Parathyroid adenoma (tissue), 2 donors: ENCODE measurements around the gene TCF23.
"Not testable (repeated sequence)": the region's sequence is repeated elsewhere in the genome, so short reads cannot be mapped to it uniquely, and the experiment has no call there.

Experiments
- H2AFZ ChIP-seq: fragments of 300-600 bp; sonication (generic); one replicate; pipeline ENCODE4 v1.7.0; 2017; ENCODE audit warnings: antibody characterized with exemption, mild to moderate bottlenecking
- H3K27ac ChIP-seq: fragments of 300-600 bp; sonication (generic); one replicate; pipeline ENCODE4 v1.7.0; 2017
- H3K27me3 ChIP-seq: fragments of 300-600 bp; sonication (generic); one replicate; pipeline ENCODE4 v1.7.0; 2017; ENCODE audit warnings: low read length; ENCODE audit not compliant: control insufficient read depth, insufficient read depth
- H3K36me3 ChIP-seq: fragments of 300-600 bp; sonication (generic); one replicate; pipeline ENCODE4 v1.7.0; 2017; ENCODE audit warnings: low read length; ENCODE audit not compliant: control insufficient read depth, insufficient read depth
- H3K4me1 ChIP-seq: fragments of 300-600 bp; sonication (generic); one replicate; pipeline ENCODE4 v1.7.0; 2017; ENCODE audit warnings: control low read depth
- H3K4me2 ChIP-seq: fragments of 300-600 bp; sonication (generic); one replicate; pipeline ENCODE4 v1.7.0; 2017; ENCODE audit warnings: low read length
- H3K4me3 ChIP-seq: fragments of 300-600 bp; sonication (generic); one replicate; pipeline ENCODE4 v1.7.0; 2017; ENCODE audit warnings: low read depth, low read length
- H3K79me2 ChIP-seq: fragments of 300-600 bp; sonication (generic); one replicate; pipeline ENCODE4 v1.7.0; 2017; ENCODE audit warnings: control low read depth
- H3K9ac ChIP-seq: fragments of 300-600 bp; sonication (generic); one replicate; pipeline ENCODE4 v1.7.0; 2017; ENCODE audit warnings: mild to moderate bottlenecking
- H3K9me3 ChIP-seq: fragments of 300-600 bp; sonication (generic); one replicate; pipeline ENCODE4 v1.7.0; 2017; ENCODE audit warnings: low read length; ENCODE audit not compliant: control insufficient read depth
- TF ChIP-seq, protein P1 (sequence below): fragments of 300-600 bp; sonication (generic); IDR thresholded peaks from one replicate; pipeline ENCODE4 v1.7.0; 2017; ENCODE audit warnings: antibody characterized with exemption, mild to moderate bottlenecking
- donor health status: primary hyperparathyroidism.

Gene TCF23

DNA sequence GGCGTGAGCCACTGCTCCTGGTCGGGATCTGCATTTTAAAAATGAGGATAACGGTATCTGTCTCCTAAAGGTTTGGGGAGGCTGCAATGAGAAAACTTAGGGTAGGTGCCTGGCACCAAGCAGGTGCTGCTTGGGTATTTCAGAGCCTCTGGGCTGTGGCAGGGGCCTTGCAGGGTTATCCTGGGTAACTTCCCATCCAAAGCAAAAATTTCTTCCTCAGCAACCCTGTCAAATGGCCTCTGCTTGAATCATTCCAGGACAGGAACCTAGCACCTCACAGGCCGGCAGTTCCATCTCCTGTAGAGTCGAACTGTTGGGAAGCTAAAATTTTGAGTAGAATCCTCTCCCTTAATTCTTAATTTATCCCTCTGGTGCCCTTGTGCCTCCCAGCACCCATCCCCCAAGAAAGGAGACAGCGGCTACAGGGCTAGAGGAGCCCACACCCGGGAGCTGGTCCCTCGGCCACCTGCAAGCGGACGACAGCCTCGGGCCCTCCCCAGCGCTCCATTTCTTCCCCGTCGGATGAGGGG is 30.7 kb upstream of the TCF23 start:
- TF ChIP-seq, protein P1, sequence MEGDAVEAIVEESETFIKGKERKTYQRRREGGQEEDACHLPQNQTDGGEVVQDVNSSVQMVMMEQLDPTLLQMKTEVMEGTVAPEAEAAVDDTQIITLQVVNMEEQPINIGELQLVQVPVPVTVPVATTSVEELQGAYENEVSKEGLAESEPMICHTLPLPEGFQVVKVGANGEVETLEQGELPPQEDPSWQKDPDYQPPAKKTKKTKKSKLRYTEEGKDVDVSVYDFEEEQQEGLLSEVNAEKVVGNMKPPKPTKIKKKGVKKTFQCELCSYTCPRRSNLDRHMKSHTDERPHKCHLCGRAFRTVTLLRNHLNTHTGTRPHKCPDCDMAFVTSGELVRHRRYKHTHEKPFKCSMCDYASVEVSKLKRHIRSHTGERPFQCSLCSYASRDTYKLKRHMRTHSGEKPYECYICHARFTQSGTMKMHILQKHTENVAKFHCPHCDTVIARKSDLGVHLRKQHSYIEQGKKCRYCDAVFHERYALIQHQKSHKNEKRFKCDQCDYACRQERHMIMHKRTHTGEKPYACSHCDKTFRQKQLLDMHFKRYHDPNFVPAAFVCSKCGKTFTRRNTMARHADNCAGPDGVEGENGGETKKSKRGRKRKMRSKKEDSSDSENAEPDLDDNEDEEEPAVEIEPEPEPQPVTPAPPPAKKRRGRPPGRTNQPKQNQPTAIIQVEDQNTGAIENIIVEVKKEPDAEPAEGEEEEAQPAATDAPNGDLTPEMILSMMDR: no peak
- no peaks in the 10 kb centered on the region for H3K36me3 ChIP-seq
- H3K79me2 ChIP-seq: no peaks in the 10 kb centered on the region
- H3K9ac ChIP-seq: no peak overlapping the region
- no peaks in the 10 kb centered on the region for H3K4me1 ChIP-seq
- no peak overlapping the region for H3K27ac ChIP-seq
- H3K4me2 ChIP-seq: no peak overlapping the region
- no peaks in the 10 kb centered on the region for H3K9me3 ChIP-seq
- peak overlapping the region; percentile 46 for H2AFZ ChIP-seq
- H3K4me3 ChIP-seq: no peak overlapping the region
- peaks cover 3% of the 10 kb centered on the region for H3K27me3 ChIP-seq

DNA sequence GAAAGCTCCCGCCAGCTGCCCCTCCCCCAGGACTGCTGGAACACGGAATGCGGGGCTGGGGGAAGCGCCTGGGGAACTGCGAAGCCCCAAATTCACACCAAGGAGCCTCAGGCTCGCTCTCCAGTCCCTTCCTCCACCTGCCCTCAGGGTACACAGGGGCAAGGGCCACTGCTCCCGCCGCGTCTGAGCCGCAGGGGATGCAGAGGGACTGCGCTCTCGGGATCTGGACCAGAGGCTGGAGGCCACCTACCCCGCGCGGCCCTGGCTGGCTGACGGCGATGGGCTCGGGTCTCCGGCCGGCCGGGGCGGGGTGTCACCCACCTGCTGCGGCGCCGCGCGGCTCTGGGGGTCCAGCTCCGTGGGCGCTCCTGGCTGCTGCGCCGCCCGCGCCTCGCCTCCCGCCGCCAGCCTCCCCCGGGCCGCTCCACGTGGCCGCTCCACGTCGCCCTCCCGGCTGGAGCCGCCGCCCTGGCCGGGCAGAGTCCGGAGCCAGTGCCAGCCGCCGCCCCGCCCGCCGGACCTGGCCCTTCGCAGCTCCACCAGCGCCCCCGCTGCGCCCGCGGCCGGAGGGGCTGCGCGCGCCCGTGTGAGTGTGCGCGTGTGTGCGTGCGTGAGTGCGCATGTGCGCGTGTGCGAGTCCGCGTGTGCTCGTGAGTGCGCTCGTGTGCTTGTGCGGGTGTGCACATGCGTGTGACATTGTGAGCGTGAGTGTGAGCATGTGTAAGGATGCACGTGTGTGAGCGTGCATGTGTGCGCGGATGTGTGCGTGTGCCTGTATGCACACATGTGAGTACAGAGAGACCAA is 30.1 kb upstream of the TCF23 start, which contains the start of gene CGREF1:
CGREF1 (minus strand) TSS at position 604 of the 805 bp plus-strand sequence. CDS start 14,762 bp downstream, outside the sequence.
- Histone ChIP-seq H3K9ac (no peak within 1 kb of the TSS), H3K36me3 (no peaks in the 10 kb centered on the region), H3K79me2 (no peaks in the 10 kb centered on the region), H3K4me2 (peak within 1 kb of the TSS; percentile 32), H2AFZ (peak within 1 kb of the TSS; percentile 46), H3K27me3 (peaks cover 3% of the 10 kb centered on the region), H3K4me3 (no peak within 1 kb of the TSS), H3K4me1 (no peaks in the 10 kb centered on the region), H3K9me3 (no peaks in the 10 kb centered on the region), H3K27ac (no peak within 1 kb of the TSS)
- TF ChIP-seq, protein P1: no peak

DNA sequence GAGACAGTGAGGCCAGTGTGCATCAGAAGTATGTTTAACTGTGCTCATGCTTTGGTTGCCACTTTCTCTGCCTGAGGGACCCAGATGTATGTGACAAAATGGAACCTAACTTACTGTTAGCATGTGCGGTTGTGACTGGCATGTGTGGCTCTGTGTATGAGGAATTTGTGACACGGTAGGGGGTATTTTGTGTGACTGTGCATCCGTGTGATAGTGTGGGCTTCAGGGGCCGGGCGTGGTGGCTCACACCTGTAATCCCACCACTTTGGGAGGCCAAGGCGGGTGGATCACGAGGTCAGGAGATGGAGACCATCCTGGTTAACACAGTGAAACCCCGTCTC is 29.5 kb upstream of the TCF23 start:
- peak overlapping the region; percentile 42 for H2AFZ ChIP-seq
- H3K4me2 ChIP-seq, H3K4me1 ChIP-seq, H3K36me3 ChIP-seq, H3K4me3 ChIP-seq, H3K79me2 ChIP-seq, H3K27me3 ChIP-seq, H3K9me3 ChIP-seq, H3K27ac ChIP-seq, H3K9ac ChIP-seq: not testable (repeated sequence)

DNA sequence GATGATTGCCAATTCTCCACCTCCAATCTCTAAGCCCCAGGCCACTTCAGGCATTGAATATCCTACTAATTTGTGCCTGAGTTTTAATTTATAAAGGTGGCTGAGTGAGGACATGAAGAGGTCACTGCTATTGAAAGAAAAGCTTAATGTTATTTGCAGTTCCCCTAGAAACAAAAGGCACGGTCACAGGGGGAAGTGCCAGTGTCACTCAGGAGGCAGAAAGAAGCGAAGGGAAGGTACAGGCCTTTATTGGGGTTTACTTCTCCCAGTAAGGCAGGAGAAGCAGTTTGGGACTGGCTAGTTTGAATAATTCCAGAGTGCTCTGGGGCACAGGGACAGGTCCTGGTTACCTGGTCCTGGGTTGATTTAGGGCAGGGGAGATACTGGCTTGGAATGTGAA is 26.9 kb upstream of the TCF23 start:
- TF ChIP-seq, protein P1: no peak
- Histone ChIP-seq H3K27me3 (peaks cover 3% of the 10 kb centered on the region), H2AFZ (no peak overlapping the region), H3K4me1 (no peaks in the 10 kb centered on the region), H3K27ac (no peak overlapping the region), H3K9me3 (no peaks in the 10 kb centered on the region), H3K4me3 (no peak overlapping the region), H3K9ac (no peak overlapping the region), H3K79me2 (no peaks in the 10 kb centered on the region), H3K36me3 (no peaks in the 10 kb centered on the region), H3K4me2 (no peak overlapping the region)

DNA sequence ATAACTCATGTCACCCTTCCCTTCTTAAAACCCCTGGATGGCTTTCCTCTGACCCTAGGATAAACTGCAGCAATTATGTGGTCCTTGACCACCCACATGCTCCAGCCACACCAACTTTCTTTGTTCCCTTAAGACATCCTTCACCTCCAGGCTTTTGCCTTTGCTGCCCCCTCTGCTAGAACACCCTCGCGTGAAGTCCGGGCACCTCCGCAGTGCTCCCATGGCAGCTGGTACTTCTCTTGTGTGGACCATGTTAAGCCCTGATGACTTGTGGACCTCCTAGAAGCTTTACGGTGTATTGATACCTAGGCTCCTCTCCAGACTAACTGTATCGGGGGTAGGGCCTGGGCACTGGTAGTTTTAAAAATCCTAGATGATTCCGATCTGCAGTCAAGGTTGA is 26.0 kb upstream of the TCF23 start:
- peak overlapping the region; percentile 63 for H3K4me3 ChIP-seq
- H3K4me1 ChIP-seq: no peaks in the 10 kb centered on the region
- no peaks in the 10 kb centered on the region for H3K79me2 ChIP-seq
- H2AFZ ChIP-seq: peak overlapping the region; percentile 95
- TF ChIP-seq, protein P1: no peak
- no peak overlapping the region for H3K27ac ChIP-seq
- H3K4me2 ChIP-seq: peak overlapping the region; percentile 82
- no peaks in the 10 kb centered on the region for H3K36me3 ChIP-seq
- H3K9ac ChIP-seq: no peak overlapping the region
- no peaks in the 10 kb centered on the region for H3K9me3 ChIP-seq
- H3K27me3 ChIP-seq: peaks cover 3% of the 10 kb centered on the region
